ENCODE data around the gene CCNY.

- TF ChIP-seq, protein P1, sequence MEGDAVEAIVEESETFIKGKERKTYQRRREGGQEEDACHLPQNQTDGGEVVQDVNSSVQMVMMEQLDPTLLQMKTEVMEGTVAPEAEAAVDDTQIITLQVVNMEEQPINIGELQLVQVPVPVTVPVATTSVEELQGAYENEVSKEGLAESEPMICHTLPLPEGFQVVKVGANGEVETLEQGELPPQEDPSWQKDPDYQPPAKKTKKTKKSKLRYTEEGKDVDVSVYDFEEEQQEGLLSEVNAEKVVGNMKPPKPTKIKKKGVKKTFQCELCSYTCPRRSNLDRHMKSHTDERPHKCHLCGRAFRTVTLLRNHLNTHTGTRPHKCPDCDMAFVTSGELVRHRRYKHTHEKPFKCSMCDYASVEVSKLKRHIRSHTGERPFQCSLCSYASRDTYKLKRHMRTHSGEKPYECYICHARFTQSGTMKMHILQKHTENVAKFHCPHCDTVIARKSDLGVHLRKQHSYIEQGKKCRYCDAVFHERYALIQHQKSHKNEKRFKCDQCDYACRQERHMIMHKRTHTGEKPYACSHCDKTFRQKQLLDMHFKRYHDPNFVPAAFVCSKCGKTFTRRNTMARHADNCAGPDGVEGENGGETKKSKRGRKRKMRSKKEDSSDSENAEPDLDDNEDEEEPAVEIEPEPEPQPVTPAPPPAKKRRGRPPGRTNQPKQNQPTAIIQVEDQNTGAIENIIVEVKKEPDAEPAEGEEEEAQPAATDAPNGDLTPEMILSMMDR (conservative IDR thresholded peaks at IDR 0.05; ENCODE audit: low read length) = no peak
- TF ChIP-seq EZH2phosphoT487 (IDR thresholded peaks at IDR 0.05; ENCODE audit: borderline replicate concordance) = no peak
Observed at GRCh38 chr10:35575640-35576039, 239.3 kb downstream of the CCNY start.

Measured in Loucy (cell line).